HG02938 (cell line): Measurements from ENCODE around the gene SPAG4.

Experiments
- ATAC-seq: cut with Tn5 transposase; IDR thresholded peaks from one replicate; pipeline ENCODE4 v1.9.1; 2021; ENCODE audit warnings: mild to moderate bottlenecking, moderate library complexity; ENCODE audit not compliant: unreplicated experiment

SPAG4 gene

GRCh38 chr20:35615667-35616464, at the start of gene SPAG4:
Gene SPAG4, plus strand, starts transcription at chr20:35615829. Its CDS starts 175 bp downstream, at chr20:35616004.
- ATAC-seq, result peak; percentile 0

GRCh38 chr20:35568645-35569044, 47.0 kb upstream of the SPAG4 start:
- no peak for ATAC-seq

- no peak for ATAC-seq
Measured at GRCh38 chr20:35571555-35571954, 44.1 kb upstream of the SPAG4 start.

- ATAC-seq, result no peak
Measured at GRCh38 chr20:35572838-35573237, 42.8 kb upstream of the SPAG4 start.

GRCh38 chr20:35575958-35576357, 39.7 kb upstream of the SPAG4 start:
- ATAC-seq, result no peak

GRCh38 chr20:35576816-35577215, 38.8 kb upstream of the SPAG4 start:
- ATAC-seq, result no peak

- no peak for ATAC-seq
Measured at GRCh38 chr20:35578469-35578868, 37.2 kb upstream of the SPAG4 start.

- no peak for ATAC-seq
Measured at GRCh38 chr20:35579196-35579595, 36.4 kb upstream of the SPAG4 start.

GRCh38 chr20:35582131-35582530, 33.5 kb upstream of the SPAG4 start:
- no peak for ATAC-seq

GRCh38 chr20:35582741-35583404, 32.8 kb upstream of the SPAG4 start:
- no peak for ATAC-seq

GRCh38 chr20:35583636-35584560, 31.7 kb upstream of the SPAG4 start:
- no peak for ATAC-seq

- ATAC-seq, result no peak
Measured at GRCh38 chr20:35586751-35587425, 28.7 kb upstream of the SPAG4 start.

GRCh38 chr20:35587436-35587835, 28.2 kb upstream of the SPAG4 start:
- no peak for ATAC-seq

GRCh38 chr20:35588397-35588796, 27.2 kb upstream of the SPAG4 start:
- no peak for ATAC-seq

- no peak for ATAC-seq
Measured at GRCh38 chr20:35592339-35592974, 23.2 kb upstream of the SPAG4 start.

- no peak for ATAC-seq
Measured at GRCh38 chr20:35595456-35595855, 20.2 kb upstream of the SPAG4 start.

- no peak for ATAC-seq
Measured at GRCh38 chr20:35595901-35596300, 19.7 kb upstream of the SPAG4 start.

- no peak for ATAC-seq
Measured at GRCh38 chr20:35597186-35597585, 18.4 kb upstream of the SPAG4 start.

GRCh38 chr20:35598476-35598875, 17.2 kb upstream of the SPAG4 start:
- ATAC-seq, result no peak
